DND-41 (cell line): ENCODE results near the gene PGF.

Source experiments
- ATAC-seq: fragments of 200-7000 bp; cut with Tn5 transposase; 3 replicates; pipeline ENCODE4 v1.9.1; 2021; ENCODE audit warnings: low read depth; ENCODE audit not compliant: insufficient read depth
- DNase-seq: peaks from one replicate; pipeline ENCODE4 v3.0.0-alpha.2; 2020
- H2AFZ ChIP-seq: 2 replicates; pipeline ENCODE4 v1.6.0; 2012; ENCODE audit warnings: low read depth, low read length
- H3K27ac ChIP-seq: 2 replicates; pipeline ENCODE4 v1.5.1; 2012; ENCODE audit warnings: low read length, inconsistent platforms
- H3K27me3 ChIP-seq: fragments of 200-600 bp; sonication (generic); 2 replicates; pipeline ENCODE4 v1.6.0; 2012; ENCODE audit warnings: low read length, mild to moderate bottlenecking, inconsistent platforms; ENCODE audit not compliant: insufficient read depth, poor library complexity
- H3K36me3 ChIP-seq: 2 replicates; pipeline ENCODE4 v1.5.1; 2012; ENCODE audit warnings: low read length, inconsistent platforms; ENCODE audit not compliant: insufficient read depth
- H3K4me1 ChIP-seq: 2 replicates; pipeline ENCODE4 v1.5.1; 2012; ENCODE audit warnings: mild to moderate bottlenecking, low read length; ENCODE audit not compliant: insufficient read depth
- H3K4me2 ChIP-seq: 2 replicates; pipeline ENCODE4 v1.6.0; 2012; ENCODE audit warnings: mild to moderate bottlenecking, moderate library complexity, low read length, inconsistent platforms; ENCODE audit not compliant: insufficient read depth
- H3K4me3 ChIP-seq, 2 experiments: fragments of 200-600 bp in 1 of 2; shearing (Covaris generic) in 1 of 2; 2 replicates each; pipeline ENCODE4 v1.5.1; 2012 to 2016; ENCODE audit warnings: inconsistent platforms in 2 of 2, low read length in 2 of 2, mild to moderate bottlenecking in 2 of 2, low read depth in 1 of 2, moderate library complexity in 1 of 2
- H3K79me2 ChIP-seq: 2 replicates; pipeline ENCODE4 v1.6.0; 2012; ENCODE audit warnings: low read length, inconsistent platforms; ENCODE audit not compliant: insufficient read depth
- H3K9ac ChIP-seq: 2 replicates; pipeline ENCODE4 v1.6.0; 2012; ENCODE audit warnings: low read depth, mild to moderate bottlenecking, inconsistent platforms, low read length, moderate library complexity
- H3K9me3 ChIP-seq: 2 replicates; pipeline ENCODE4 v1.5.1; 2012; ENCODE audit warnings: low read length, moderate library complexity, mild to moderate bottlenecking, inconsistent platforms; ENCODE audit not compliant: insufficient read depth, severe bottlenecking
- H4K20me1 ChIP-seq: 2 replicates; pipeline ENCODE4 v1.6.0; 2012; ENCODE audit warnings: low read length; ENCODE audit not compliant: insufficient read depth
- CTCF ChIP-seq: IDR thresholded peaks from 2 replicates; pipeline ENCODE4 v1.5.1; 2012; ENCODE audit warnings: borderline replicate concordance, low read length, moderate library complexity, mild to moderate bottlenecking; ENCODE audit not compliant: poor library complexity, severe bottlenecking; ENCODE audit errors: extremely low read depth
- EZH2 ChIP-seq: IDR thresholded peaks from 3 replicates; pipeline ENCODE4 v1.6.1; 2012; ENCODE audit warnings: borderline replicate concordance, low read depth, mild to moderate bottlenecking, moderate library complexity, low read length, inconsistent platforms; ENCODE audit not compliant: severe bottlenecking

PGF gene

GRCh38 chr14:74941676-74942097, 13.7 kb downstream of the PGF start:
- no peaks in the 10 kb centered on the region for H3K27me3 ChIP-seq
- no peaks in the 10 kb centered on the region for H3K4me1 ChIP-seq
- H2AFZ ChIP-seq: no peak overlapping the region
- H3K36me3 ChIP-seq: no peaks in the 10 kb centered on the region
- H4K20me1 ChIP-seq: no peaks in the 10 kb centered on the region
- no peak for TF ChIP-seq CTCF
- TF ChIP-seq EZH2: no peak
- no peak overlapping the region for H3K4me2 ChIP-seq
- no peak for ATAC-seq
- no peak for DNase-seq
- H3K27ac ChIP-seq: no peak overlapping the region
- H3K9me3 ChIP-seq: no peaks in the 10 kb centered on the region
- no peak overlapping the region for H3K4me3 ChIP-seq
- no peaks in the 10 kb centered on the region for H3K79me2 ChIP-seq
- no peak overlapping the region for H3K9ac ChIP-seq

GRCh38 chr14:74940956-74941565, 14.3 kb downstream of the PGF start:
- Histone ChIP-seq H3K9me3 (no peaks in the 10 kb centered on the region), H2AFZ (no peak overlapping the region), H3K36me3 (no peaks in the 10 kb centered on the region), H4K20me1 (no peaks in the 10 kb centered on the region), H3K4me3 (no peak overlapping the region), H3K4me2 (no peak overlapping the region), H3K27ac (no peak overlapping the region), H3K79me2 (no peaks in the 10 kb centered on the region), H3K9ac (no peak overlapping the region), H3K4me1 (no peaks in the 10 kb centered on the region), H3K27me3 (no peaks in the 10 kb centered on the region)
- TF ChIP-seq CTCF (no peak), EZH2 (no peak)
- ATAC-seq (no peak), DNase-seq (no peak)

- DNase-seq: no peak
- Histone ChIP-seq H3K27ac (no peak overlapping the region), H3K4me2 (no peak overlapping the region), H3K27me3 (no peaks in the 10 kb centered on the region), H3K4me3 (no peak overlapping the region), H3K79me2 (no peaks in the 10 kb centered on the region), H3K9me3 (no peaks in the 10 kb centered on the region), H3K9ac (no peak overlapping the region), H2AFZ (no peak overlapping the region), H3K4me1 (no peaks in the 10 kb centered on the region), H3K36me3 (no peaks in the 10 kb centered on the region), H4K20me1 (no peaks in the 10 kb centered on the region)
- no peak for ATAC-seq
- no peak for TF ChIP-seq EZH2
- no peak for TF ChIP-seq CTCF
Measured at GRCh38 chr14:74938531-74939495, 16.6 kb downstream of the PGF start.
